HL-60 (cell line): ENCODE measurements around the gene CSF1.

Experiments used
- GABPA ChIP-seq: IDR thresholded peaks from 2 replicates; pipeline ENCODE4 v1.6.1; 2012; ENCODE audit warnings: low read depth
- POLR2AphosphoS5 ChIP-seq: IDR thresholded peaks from 2 replicates; pipeline ENCODE4 v1.6.1; 2012; ENCODE audit warnings: low read depth
- SPI1 ChIP-seq: IDR thresholded peaks from 2 replicates; pipeline ENCODE4 v1.6.1; 2012; ENCODE audit warnings: low read depth, mild to moderate bottlenecking, borderline replicate concordance
- TF ChIP-seq, protein P1 (sequence below): IDR thresholded peaks from one replicate; pipeline ENCODE4 v1.5.1; 2011; ENCODE audit warnings: low read length, control low read depth, inconsistent platforms; ENCODE audit not compliant: insufficient read depth
- TF ChIP-seq, protein P2 (sequence below): IDR thresholded peaks from 2 replicates; pipeline ENCODE4 v1.6.1; 2012; ENCODE audit warnings: low read depth; ENCODE audit not compliant: insufficient replicate concordance

DNA sequence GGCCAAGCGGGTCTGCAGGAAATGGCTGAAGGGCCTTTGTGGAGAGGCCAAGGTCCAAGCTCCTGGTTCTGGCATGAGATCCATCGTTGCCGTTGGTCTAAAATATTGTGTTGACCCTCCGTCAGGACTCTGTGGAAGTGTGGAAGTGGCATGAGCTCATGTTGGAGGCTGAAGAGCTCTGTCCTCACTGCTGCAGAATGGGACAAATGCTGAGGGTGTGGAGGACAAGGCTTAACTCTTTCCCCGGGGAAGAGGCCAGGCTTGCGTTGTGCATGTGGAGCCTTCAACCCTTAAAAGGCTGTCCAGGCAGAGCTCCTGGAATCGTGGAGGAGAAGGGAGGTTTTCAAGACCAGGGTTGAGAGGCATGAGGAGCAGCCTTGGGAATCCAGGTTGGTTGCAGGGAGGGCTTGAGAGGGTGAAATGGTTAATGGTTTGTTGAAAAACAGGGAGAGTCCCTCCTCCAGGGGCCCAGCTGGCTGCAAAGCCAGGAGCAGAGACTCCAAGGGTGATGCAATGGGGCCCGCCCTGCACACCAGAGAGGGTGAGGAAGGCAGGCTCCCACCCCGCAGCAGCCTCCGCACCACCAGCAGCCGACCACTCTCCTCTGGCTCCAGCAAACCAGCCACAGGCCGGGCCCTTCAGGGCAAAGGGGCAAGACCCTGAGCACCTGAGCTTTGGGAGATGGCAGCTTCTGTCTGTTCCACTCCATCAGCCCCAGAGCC is 67.2 kb downstream of the CSF1 start:
- TF ChIP-seq, protein P1, sequence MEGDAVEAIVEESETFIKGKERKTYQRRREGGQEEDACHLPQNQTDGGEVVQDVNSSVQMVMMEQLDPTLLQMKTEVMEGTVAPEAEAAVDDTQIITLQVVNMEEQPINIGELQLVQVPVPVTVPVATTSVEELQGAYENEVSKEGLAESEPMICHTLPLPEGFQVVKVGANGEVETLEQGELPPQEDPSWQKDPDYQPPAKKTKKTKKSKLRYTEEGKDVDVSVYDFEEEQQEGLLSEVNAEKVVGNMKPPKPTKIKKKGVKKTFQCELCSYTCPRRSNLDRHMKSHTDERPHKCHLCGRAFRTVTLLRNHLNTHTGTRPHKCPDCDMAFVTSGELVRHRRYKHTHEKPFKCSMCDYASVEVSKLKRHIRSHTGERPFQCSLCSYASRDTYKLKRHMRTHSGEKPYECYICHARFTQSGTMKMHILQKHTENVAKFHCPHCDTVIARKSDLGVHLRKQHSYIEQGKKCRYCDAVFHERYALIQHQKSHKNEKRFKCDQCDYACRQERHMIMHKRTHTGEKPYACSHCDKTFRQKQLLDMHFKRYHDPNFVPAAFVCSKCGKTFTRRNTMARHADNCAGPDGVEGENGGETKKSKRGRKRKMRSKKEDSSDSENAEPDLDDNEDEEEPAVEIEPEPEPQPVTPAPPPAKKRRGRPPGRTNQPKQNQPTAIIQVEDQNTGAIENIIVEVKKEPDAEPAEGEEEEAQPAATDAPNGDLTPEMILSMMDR = no peak
- TF ChIP-seq, protein P2, sequence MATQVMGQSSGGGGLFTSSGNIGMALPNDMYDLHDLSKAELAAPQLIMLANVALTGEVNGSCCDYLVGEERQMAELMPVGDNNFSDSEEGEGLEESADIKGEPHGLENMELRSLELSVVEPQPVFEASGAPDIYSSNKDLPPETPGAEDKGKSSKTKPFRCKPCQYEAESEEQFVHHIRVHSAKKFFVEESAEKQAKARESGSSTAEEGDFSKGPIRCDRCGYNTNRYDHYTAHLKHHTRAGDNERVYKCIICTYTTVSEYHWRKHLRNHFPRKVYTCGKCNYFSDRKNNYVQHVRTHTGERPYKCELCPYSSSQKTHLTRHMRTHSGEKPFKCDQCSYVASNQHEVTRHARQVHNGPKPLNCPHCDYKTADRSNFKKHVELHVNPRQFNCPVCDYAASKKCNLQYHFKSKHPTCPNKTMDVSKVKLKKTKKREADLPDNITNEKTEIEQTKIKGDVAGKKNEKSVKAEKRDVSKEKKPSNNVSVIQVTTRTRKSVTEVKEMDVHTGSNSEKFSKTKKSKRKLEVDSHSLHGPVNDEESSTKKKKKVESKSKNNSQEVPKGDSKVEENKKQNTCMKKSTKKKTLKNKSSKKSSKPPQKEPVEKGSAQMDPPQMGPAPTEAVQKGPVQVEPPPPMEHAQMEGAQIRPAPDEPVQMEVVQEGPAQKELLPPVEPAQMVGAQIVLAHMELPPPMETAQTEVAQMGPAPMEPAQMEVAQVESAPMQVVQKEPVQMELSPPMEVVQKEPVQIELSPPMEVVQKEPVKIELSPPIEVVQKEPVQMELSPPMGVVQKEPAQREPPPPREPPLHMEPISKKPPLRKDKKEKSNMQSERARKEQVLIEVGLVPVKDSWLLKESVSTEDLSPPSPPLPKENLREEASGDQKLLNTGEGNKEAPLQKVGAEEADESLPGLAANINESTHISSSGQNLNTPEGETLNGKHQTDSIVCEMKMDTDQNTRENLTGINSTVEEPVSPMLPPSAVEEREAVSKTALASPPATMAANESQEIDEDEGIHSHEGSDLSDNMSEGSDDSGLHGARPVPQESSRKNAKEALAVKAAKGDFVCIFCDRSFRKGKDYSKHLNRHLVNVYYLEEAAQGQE = no peak
- TF ChIP-seq POLR2AphosphoS5 (no peak), SPI1 (no peak), GABPA (no peak)
